Stimulated activated memory B cell treated with anti-CD40 and anti-IgM and Interleukin-4, amounts not matched to agents 10 μg/mL and 1 μg/mL and 100 μg/mL, for 72 hours (primary cell): ENCODE results near the gene CHAT.
A peak's percentile ranks its signal among the peaks of the same experiment; 100 is the strongest.

Experiments used
- ATAC-seq: fragments of 150-1000 bp; cut with Tn5 transposase; 2 replicates; pipeline ENCODE4 v1.10.0; 2021
- H3K27ac Mint-ChIP-seq: one replicate; pipeline ENCODE4 v1.8.0; 2022; ENCODE audit warnings: mild to moderate bottlenecking, mixed read lengths
- H3K27me3 Mint-ChIP-seq: one replicate; pipeline ENCODE4 v1.8.0; 2022; ENCODE audit warnings: mixed read lengths
- H3K36me3 Mint-ChIP-seq: one replicate; pipeline ENCODE4 v1.8.0; 2022; ENCODE audit warnings: mixed read lengths
- H3K4me1 Mint-ChIP-seq: one replicate; pipeline ENCODE4 v1.8.0; 2022; ENCODE audit warnings: mixed read lengths
- H3K4me3 Mint-ChIP-seq: one replicate; pipeline ENCODE4 v1.8.0; 2022; ENCODE audit warnings: mild to moderate bottlenecking, moderate library complexity, mixed read lengths
- H3K9me3 Mint-ChIP-seq: one replicate; pipeline ENCODE4 v1.8.0; 2022; ENCODE audit warnings: mixed read lengths

The CHAT gene

GRCh38 chr10:49627644-49628247 is 13.9 kb downstream of the CHAT start:
- Mint-ChIP-seq H3K27me3 (peaks cover 22% of the 10 kb centered on the region), H3K4me1 (no peaks in the 10 kb centered on the region), H3K36me3 (no peaks in the 10 kb centered on the region)

DNA sequence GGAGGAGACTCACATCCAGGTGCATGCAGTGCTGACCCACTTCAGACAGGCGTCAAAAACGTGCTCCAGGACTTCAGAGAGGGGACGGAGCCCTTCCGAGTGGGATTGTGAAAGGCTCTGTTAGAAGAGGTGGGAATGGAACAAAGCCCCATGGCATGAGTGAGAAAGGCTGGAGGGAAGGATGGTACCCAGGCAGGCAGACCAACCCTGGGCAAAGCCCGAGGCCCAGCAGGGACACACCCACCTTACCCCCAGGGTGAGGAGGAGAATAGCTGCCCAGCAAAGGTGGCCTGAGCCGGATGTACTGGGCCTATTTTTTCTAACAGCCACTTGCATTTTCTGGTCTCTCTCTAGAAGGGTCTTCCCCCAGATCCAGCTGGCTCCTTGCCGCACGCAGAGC is 14.8 kb downstream of the CHAT start:
- Mint-ChIP-seq H3K36me3 (no peaks in the 10 kb centered on the region), H3K9me3 (peaks cover 4% of the 10 kb centered on the region), H3K27ac (no peak overlapping the region), H3K4me3 (no peak overlapping the region), H3K27me3 (peaks cover 16% of the 10 kb centered on the region), H3K4me1 (no peaks in the 10 kb centered on the region)
- no peak for ATAC-seq

More at GRCh38 chr10:49627644-49628247, 13.9 kb downstream of the CHAT start:
- H3K27ac Mint-ChIP-seq = no peak overlapping the region
- H3K4me3 Mint-ChIP-seq = no peak overlapping the region
- peaks cover 4% of the 10 kb centered on the region for H3K9me3 Mint-ChIP-seq
- ATAC-seq = no peak

DNA sequence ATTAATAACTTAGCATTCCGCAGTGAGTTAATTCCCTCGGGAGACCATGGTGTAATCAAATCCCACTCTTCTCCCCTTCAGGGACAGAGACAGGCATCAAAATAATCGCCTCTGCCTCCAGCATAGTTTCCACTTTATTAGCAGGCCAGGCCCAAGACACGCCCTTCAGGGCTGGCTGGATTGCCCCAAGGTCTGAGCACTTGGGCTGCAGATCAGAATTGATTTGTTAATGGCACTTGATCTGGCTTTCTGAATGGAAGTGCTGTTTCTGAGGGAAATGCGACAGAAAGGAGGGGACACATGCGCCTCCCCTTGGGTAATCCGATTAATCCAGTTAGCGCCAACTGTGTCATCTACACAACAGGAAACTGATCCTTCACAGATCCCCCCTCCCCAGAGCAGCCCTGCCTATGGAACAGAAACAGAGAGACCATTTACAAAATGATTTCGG is 15.6 kb downstream of the CHAT start:
- no peak for ATAC-seq

GRCh38 chr10:49631975-49632374 is 18.1 kb downstream of the CHAT start:
- Mint-ChIP-seq H3K9me3 (no peaks in the 10 kb centered on the region), H3K27ac (no peak overlapping the region), H3K27me3 (peaks cover under 1% of the 10 kb centered on the region)

More for the DNA sequence above, 15.6 kb downstream of the CHAT start:
- Mint-ChIP-seq H3K4me3 (no peak overlapping the region), H3K9me3 (peaks cover 4% of the 10 kb centered on the region), H3K4me1 (no peaks in the 10 kb centered on the region), H3K36me3 (no peaks in the 10 kb centered on the region), H3K27ac (no peak overlapping the region), H3K27me3 (peaks cover 7% of the 10 kb centered on the region)

GRCh38 chr10:49632406-49633317 is 18.8 kb downstream of the CHAT start:
- Mint-ChIP-seq H3K9me3 (no peaks in the 10 kb centered on the region), H3K4me1 (no peaks in the 10 kb centered on the region), H3K4me3 (no peak overlapping the region), H3K27me3 (peaks cover 7% of the 10 kb centered on the region), H3K36me3 (no peaks in the 10 kb centered on the region), H3K27ac (no peak overlapping the region)
- ATAC-seq = no peak

More at GRCh38 chr10:49631975-49632374, 18.1 kb downstream of the CHAT start:
- ATAC-seq = no peak
- Mint-ChIP-seq H3K4me3 (no peak overlapping the region), H3K4me1 (no peaks in the 10 kb centered on the region), H3K36me3 (no peaks in the 10 kb centered on the region)

DNA sequence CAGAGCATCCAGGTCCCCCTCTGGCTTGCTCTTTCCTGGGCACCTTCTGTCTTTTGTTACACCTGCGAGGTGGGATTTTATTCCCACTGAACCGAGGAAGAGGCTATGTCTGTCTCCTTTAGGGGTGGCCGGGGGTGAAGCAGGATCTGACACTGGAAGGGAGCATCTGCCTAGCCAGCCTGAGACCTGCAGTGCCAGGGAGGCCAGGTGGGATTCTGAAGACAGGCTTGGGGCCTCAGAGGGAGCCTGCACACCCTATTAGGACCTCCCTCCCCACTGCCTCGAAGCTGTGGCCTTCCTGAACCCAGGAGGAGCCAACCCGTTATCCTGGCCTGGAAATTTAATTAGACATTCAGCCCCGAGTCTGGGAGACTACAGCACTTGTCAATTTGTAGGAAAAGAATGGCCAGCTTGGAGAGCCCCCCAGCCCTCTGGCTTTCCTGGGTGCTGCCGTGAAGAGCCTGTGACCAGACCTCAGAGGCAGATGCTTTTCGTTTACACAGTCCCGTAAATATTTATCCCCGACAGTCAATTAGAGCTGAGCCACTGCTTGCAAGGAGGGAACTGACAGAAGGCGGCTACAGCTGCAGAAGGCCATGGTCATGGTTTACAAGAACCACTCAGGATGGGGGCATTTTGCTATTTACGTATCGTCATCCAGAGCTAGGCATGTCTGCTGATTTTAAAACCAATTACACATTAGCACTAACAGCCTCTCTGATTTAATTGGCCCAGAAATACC is 19.7 kb downstream of the CHAT start:
- no peak for ATAC-seq
- Mint-ChIP-seq H3K4me3 (no peak overlapping the region), H3K27me3 (peaks cover 13% of the 10 kb centered on the region)

GRCh38 chr10:49634069-49634660 is 20.3 kb downstream of the CHAT start:
- Mint-ChIP-seq H3K27ac (no peak overlapping the region), H3K4me1 (no peaks in the 10 kb centered on the region), H3K9me3 (no peaks in the 10 kb centered on the region), H3K27me3 (peaks cover 13% of the 10 kb centered on the region), H3K4me3 (no peak overlapping the region), H3K36me3 (no peaks in the 10 kb centered on the region)
- ATAC-seq = peak; percentile 13

More for the DNA sequence above, 19.7 kb downstream of the CHAT start:
- no peaks in the 10 kb centered on the region for H3K36me3 Mint-ChIP-seq
- H3K9me3 Mint-ChIP-seq = no peaks in the 10 kb centered on the region
- H3K27ac Mint-ChIP-seq = no peak overlapping the region
- H3K4me1 Mint-ChIP-seq = no peaks in the 10 kb centered on the region

DNA sequence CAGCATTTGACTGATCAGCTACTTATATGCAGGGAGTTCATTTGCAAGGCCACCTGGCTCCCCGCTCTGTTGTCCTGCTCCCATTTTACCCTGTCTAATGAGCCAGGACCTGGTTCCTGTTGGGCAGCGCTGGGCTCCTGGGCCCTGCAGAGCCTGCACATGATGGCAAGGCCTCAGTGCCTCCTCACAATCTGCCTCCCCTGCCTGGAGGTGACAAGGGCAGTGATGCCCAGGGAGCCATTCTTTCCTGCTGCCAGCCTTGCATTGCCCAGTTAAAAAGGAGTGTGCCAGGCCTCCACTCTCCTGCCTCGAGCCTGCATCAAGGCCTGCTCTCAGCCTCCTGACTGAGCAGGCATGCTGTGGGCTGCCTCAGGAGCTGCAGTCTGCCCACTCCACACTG is 28.5 kb downstream of the CHAT start:
- Mint-ChIP-seq H3K4me1 (no peaks in the 10 kb centered on the region), H3K27ac (no peak overlapping the region), H3K9me3 (no peaks in the 10 kb centered on the region), H3K36me3 (no peaks in the 10 kb centered on the region), H3K27me3 (peaks cover 77% of the 10 kb centered on the region), H3K4me3 (no peak overlapping the region)
- no peak for ATAC-seq

DNA sequence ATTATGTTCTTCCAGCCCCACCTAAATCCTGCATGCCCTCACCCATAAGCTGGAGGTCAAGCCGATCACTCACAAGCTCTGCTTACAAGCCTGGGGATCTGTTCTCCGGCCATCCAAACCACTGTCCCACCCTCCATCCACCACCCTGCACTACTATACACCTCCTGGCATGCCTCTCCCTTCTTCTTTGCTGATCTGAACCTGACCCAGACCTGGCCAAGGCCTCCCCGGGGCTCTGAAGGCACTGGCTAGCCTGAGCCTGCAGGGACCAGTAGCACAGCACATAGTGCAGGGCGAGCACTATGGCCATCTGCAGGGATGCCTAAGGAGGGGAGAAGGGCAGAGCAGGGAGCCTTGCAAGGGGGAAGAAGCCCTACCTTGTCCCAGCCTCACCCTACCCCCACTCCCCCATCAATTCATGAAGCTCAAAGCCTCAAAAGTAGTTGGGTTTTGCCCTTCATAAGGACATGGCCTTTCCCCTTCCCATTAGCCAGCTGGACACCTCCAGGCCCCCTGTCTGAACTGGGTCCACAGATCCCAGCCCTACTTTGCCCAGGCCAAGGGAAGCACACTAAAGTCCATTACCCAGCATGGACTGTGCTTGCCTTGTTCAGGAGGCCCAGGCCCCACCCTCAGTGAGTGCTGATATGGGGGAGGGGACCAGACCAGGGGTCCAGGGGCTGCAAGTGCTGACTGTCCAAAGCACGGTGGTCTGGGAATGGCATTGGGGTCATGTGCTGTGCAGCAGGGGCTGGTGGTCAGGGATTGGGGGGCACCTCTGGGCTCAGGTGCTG is 29.6 kb downstream of the CHAT start:
- Mint-ChIP-seq H3K9me3 (no peaks in the 10 kb centered on the region), H3K27me3 (peaks cover 79% of the 10 kb centered on the region), H3K27ac (no peak overlapping the region), H3K4me3 (no peak overlapping the region), H3K36me3 (no peaks in the 10 kb centered on the region), H3K4me1 (no peaks in the 10 kb centered on the region)
- no peak for ATAC-seq

GRCh38 chr10:49644035-49644646 is 30.3 kb downstream of the CHAT start:
- no peak overlapping the region for H3K4me3 Mint-ChIP-seq
- no peak overlapping the region for H3K27ac Mint-ChIP-seq
- no peaks in the 10 kb centered on the region for H3K36me3 Mint-ChIP-seq
- peaks cover under 1% of the 10 kb centered on the region for H3K4me1 Mint-ChIP-seq
- peaks cover 81% of the 10 kb centered on the region for H3K27me3 Mint-ChIP-seq
- H3K9me3 Mint-ChIP-seq = no peaks in the 10 kb centered on the region
- no peak for ATAC-seq

GRCh38 chr10:49645417-49645816 is 31.6 kb downstream of the CHAT start:
- no peaks in the 10 kb centered on the region for H3K9me3 Mint-ChIP-seq
- peaks cover 14% of the 10 kb centered on the region for H3K4me1 Mint-ChIP-seq
- no peaks in the 10 kb centered on the region for H3K36me3 Mint-ChIP-seq
- no peak for ATAC-seq
- H3K27me3 Mint-ChIP-seq = peaks cover 77% of the 10 kb centered on the region
- no peak overlapping the region for H3K4me3 Mint-ChIP-seq
- no peak overlapping the region for H3K27ac Mint-ChIP-seq

DNA sequence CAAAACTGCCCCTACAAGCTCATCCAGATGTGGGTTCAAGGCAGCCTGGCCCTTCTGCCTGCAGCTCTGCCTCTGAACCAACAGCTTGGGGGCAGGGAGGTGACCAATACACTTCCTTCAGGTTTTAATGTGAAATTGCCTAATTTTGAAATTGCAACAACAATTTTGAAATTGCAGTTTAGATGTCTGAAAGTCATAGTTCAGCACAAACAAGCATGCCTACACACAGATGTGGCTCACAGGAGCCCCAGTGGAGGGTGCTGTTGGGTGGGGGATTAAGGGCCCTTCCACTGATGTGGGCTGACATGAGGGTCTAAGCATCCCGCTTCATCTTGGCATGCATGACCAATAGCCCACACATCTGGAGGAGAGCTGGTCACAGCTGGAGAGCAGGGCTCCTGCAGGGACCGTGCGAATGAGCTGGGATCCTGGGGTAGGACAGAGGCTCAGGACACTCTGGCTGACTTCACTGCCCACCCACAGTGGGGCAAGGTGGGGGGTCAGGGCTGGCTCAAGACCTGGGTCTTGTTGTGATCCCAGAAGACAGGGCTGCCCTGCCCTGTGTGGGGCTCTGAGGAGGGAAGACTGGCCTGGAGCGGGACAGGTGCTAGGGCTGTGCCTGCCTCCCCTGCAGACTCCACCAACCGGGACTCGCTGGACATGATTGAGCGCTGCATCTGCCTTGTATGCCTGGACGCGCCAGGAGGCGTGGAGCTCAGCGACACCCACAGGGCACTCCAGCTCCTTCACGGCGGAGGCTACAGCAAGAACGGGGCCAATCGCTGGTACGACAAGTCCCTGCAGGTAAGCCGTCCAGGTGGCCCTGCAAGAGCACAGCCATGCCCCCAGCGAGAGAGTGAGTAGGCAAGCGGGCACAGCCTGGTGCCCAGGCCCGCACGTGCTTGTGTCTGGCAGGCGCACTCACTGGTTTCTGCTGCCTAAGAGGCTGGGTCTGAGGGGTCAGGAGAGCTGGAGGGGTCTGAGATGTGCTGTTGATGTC is 32.3 kb downstream of the CHAT start:
- H3K4me3 Mint-ChIP-seq = no peak overlapping the region
- peaks cover 74% of the 10 kb centered on the region for H3K27me3 Mint-ChIP-seq
- no peaks in the 10 kb centered on the region for H3K36me3 Mint-ChIP-seq
- no peaks in the 10 kb centered on the region for H3K9me3 Mint-ChIP-seq
- H3K4me1 Mint-ChIP-seq = peaks cover 16% of the 10 kb centered on the region
- H3K27ac Mint-ChIP-seq = no peak overlapping the region
- peak; percentile 9 for ATAC-seq

DNA sequence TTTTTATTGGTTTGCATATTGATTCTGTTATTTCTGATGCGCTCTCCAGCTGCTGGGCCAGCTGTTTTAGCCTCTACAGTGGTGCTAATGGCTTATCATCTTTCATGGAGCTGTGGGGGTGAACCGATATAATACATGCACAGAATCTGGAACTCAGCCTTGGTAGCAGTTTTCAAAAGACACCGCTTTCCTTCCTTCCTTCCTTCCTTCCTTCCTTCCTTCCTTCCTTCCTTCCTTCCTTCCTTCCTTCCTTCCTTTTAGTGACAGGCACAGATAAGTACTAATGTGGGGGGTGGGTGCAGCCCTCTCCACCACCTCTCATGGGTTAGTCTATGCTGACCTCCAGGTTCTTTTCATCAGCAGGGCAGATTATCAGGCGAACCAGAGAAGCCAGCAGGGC is 33.7 kb downstream of the CHAT start:
- Mint-ChIP-seq H3K4me1 (peaks cover 16% of the 10 kb centered on the region), H3K36me3 (no peaks in the 10 kb centered on the region), H3K9me3 (no peaks in the 10 kb centered on the region), H3K4me3 (no peak overlapping the region), H3K27ac (no peak overlapping the region), H3K27me3 (peaks cover 70% of the 10 kb centered on the region)
- ATAC-seq = no peak
